Measurements from ENCODE around the gene EME1.

- TF ChIP-seq EP300 (IDR thresholded peaks at IDR 0.05; ENCODE audit: borderline replicate concordance in 1 of 2, low read depth in 2 of 2, low read length in 2 of 2) (no peak), POLR2A (IDR thresholded peaks at IDR 0.05; ENCODE audit: control extremely low read depth in 1 of 2, low read depth in 2 of 2, low read length in 2 of 2) (no peak)
These were observed 5.6 kb upstream of the EME1 start for GRCh38 chr17:50367401-50367800.

Measured in H1 (cell line).